Iris pigment epithelial cell (primary cell): ENCODE data around the gene PXMP4.

Experiments
- DNase-seq: peaks from one replicate; pipeline ENCODE4 v3.0.0-alpha.2; 2011; ENCODE audit warnings: low read depth

Gene PXMP4

GRCh38 chr20:33681728-33682353, 38.3 kb downstream of the PXMP4 start:
- DNase-seq, result no peak

- DNase-seq, result no peak
Measured at GRCh38 chr20:33681288-33681687, 38.8 kb downstream of the PXMP4 start.

GRCh38 chr20:33680686-33681085, 39.4 kb downstream of the PXMP4 start:
- no peak for DNase-seq

GRCh38 chr20:33679758-33680485, 40.2 kb downstream of the PXMP4 start:
- DNase-seq, result no peak

GRCh38 chr20:33677991-33678702, 42.0 kb downstream of the PXMP4 start:
- no peak for DNase-seq

- no peak for DNase-seq
Measured at GRCh38 chr20:33676652-33677645, 43.2 kb downstream of the PXMP4 start.

- no peak for DNase-seq
Measured at GRCh38 chr20:33676121-33676520, 44.0 kb downstream of the PXMP4 start.

- DNase-seq, result no peak
Measured at GRCh38 chr20:33675136-33675959, 44.8 kb downstream of the PXMP4 start.

- peak; percentile 72 for DNase-seq
Measured at GRCh38 chr20:33674294-33675135, 45.6 kb downstream of the PXMP4 start, which contains the start of gene NECAB3. TSS of gene NECAB3 (minus strand) at chr20:33674428. CDS start at chr20:33674352, 76 bp downstream.

GRCh38 chr20:33673410-33674293, 46.5 kb downstream of the PXMP4 start:
- no peak for DNase-seq

- DNase-seq, result no peak
Measured at GRCh38 chr20:33673114-33673409, 47.0 kb downstream of the PXMP4 start.

- DNase-seq, result no peak
Measured at GRCh38 chr20:33672426-33673113, 47.5 kb downstream of the PXMP4 start.

- DNase-seq, result no peak
Measured at GRCh38 chr20:33671573-33672288, 48.4 kb downstream of the PXMP4 start.

- no peak for DNase-seq
Measured at GRCh38 chr20:33670715-33671499, 49.2 kb downstream of the PXMP4 start.

GRCh38 chr20:33669873-33670640, 50.1 kb downstream of the PXMP4 start:
- DNase-seq, result no peak

GRCh38 chr20:33669224-33669623, 50.9 kb downstream of the PXMP4 start:
- DNase-seq, result no peak
